ENCODE measurements around the gene CENPO.

GRCh38 chr2:24754985-24755705, 38.1 kb upstream of the CENPO start:
- TF ChIP-seq SUZ12 (IDR thresholded peaks at IDR 0.05) (no peak), FOXM1 (IDR thresholded peaks at IDR 0.05; ENCODE audit: borderline replicate concordance) (no peak), TARDBP (IDR thresholded peaks at IDR 0.05) (no peak), BHLHE40 (IDR thresholded peaks at IDR 0.05; ENCODE audit: borderline replicate concordance) (no peak), ZNF384 (IDR thresholded peaks at IDR 0.05) (no peak), SP1 (IDR thresholded peaks at IDR 0.05) (no peak), FOXA1 (IDR thresholded peaks at IDR 0.05) (no peak), FOXK2 (IDR thresholded peaks at IDR 0.05) (no peak), HDGF (IDR thresholded peaks at IDR 0.05; ENCODE audit: borderline replicate concordance) (no peak), L3MBTL2 (conservative IDR thresholded peaks at IDR 0.05) (no peak), LEF1 (IDR thresholded peaks at IDR 0.05; ENCODE audit: borderline replicate concordance) (no peak), ELF4 (IDR thresholded peaks at IDR 0.05) (no peak), ARNT (IDR thresholded peaks at IDR 0.05) (no peak)
- TF ChIP-seq, protein P1, sequence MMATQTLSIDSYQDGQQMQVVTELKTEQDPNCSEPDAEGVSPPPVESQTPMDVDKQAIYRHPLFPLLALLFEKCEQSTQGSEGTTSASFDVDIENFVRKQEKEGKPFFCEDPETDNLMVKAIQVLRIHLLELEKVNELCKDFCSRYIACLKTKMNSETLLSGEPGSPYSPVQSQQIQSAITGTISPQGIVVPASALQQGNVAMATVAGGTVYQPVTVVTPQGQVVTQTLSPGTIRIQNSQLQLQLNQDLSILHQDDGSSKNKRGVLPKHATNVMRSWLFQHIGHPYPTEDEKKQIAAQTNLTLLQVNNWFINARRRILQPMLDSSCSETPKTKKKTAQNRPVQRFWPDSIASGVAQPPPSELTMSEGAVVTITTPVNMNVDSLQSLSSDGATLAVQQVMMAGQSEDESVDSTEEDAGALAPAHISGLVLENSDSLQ (IDR thresholded peaks at IDR 0.05) = no peak
